H9 (cell line): Measurements from ENCODE around the gene CTIF. TPM values are rescaled to one million over a fixed set of nuclear protein-coding genes. Genes with fewer than 3 reads are reported as not detected.

Experiments
- DNase-seq: peaks from one replicate; pipeline ENCODE4 v3.0.0-alpha.2; 2017
- H2AFZ ChIP-seq: one replicate; pipeline ENCODE4 v1.6.1; 2013; ENCODE audit warnings: mild to moderate bottlenecking, low read length, control low read depth, moderate library complexity
- H2AK5ac ChIP-seq: 2 replicates; pipeline ENCODE4 v1.6.1; 2013; ENCODE audit warnings: low read length, control low read depth, mixed read lengths; ENCODE audit not compliant: insufficient read length
- H2BK120ac ChIP-seq: one replicate; pipeline ENCODE4 v1.6.1; 2013; ENCODE audit warnings: low read depth, mild to moderate bottlenecking, low read length, control low read depth, inconsistent platforms; ENCODE audit not compliant: poor library complexity, severe bottlenecking
- H2BK12ac ChIP-seq: 2 replicates; pipeline ENCODE4 v1.6.1; 2013; ENCODE audit warnings: low read length, control low read depth, mixed read lengths, low read depth; ENCODE audit not compliant: insufficient read length
- H2BK15ac ChIP-seq: 2 replicates; pipeline ENCODE4 v1.6.1; 2013; ENCODE audit warnings: low read depth, low read length, control low read depth
- H2BK20ac ChIP-seq: one replicate; pipeline ENCODE4 v1.6.1; 2013; ENCODE audit warnings: low read depth, mild to moderate bottlenecking, low read length, control low read depth, inconsistent platforms; ENCODE audit not compliant: poor library complexity, severe bottlenecking
- H2BK5ac ChIP-seq: 2 replicates; pipeline ENCODE4 v1.6.1; 2013; ENCODE audit warnings: low read length, control low read depth, mixed read lengths; ENCODE audit not compliant: insufficient read length
- H3K14ac ChIP-seq: 2 replicates; pipeline ENCODE4 v1.6.1; 2013; ENCODE audit warnings: low read length, control low read depth; ENCODE audit not compliant: insufficient read depth
- H3K18ac ChIP-seq: 2 replicates; pipeline ENCODE4 v1.6.1; 2013; ENCODE audit warnings: low read depth, mild to moderate bottlenecking, mixed read lengths, low read length, control low read depth; ENCODE audit not compliant: insufficient read length
- H3K23ac ChIP-seq: 2 replicates; pipeline ENCODE4 v1.6.1; 2013; ENCODE audit warnings: low read length, control low read depth, mixed read lengths, low read depth; ENCODE audit not compliant: insufficient read length
- H3K23me2 ChIP-seq: 2 replicates; pipeline ENCODE4 v1.6.1; 2013; ENCODE audit warnings: low read depth, mild to moderate bottlenecking, mixed read lengths, low read length, control low read depth; ENCODE audit not compliant: insufficient read length, poor library complexity, severe bottlenecking
- H3K27ac ChIP-seq: 2 replicates; pipeline ENCODE4 v1.5.1; 2013; ENCODE audit warnings: low read length, control low read depth, mixed read lengths, low read depth; ENCODE audit not compliant: insufficient read length
- H3K27me3 ChIP-seq: 2 replicates; pipeline ENCODE4 v1.6.1; 2013; ENCODE audit warnings: low read length, control low read depth, inconsistent platforms; ENCODE audit not compliant: insufficient read depth
- H3K4ac ChIP-seq: 2 replicates; pipeline ENCODE4 v1.6.1; 2013; ENCODE audit warnings: low read depth, mild to moderate bottlenecking, control low read depth, inconsistent platforms, low read length, moderate library complexity
- H3K4me1 ChIP-seq: 2 replicates; pipeline ENCODE4 v1.6.1; 2013; ENCODE audit warnings: low read length, control low read depth, inconsistent platforms; ENCODE audit not compliant: insufficient read depth
- H3K4me2 ChIP-seq: 2 replicates; pipeline ENCODE4 v1.6.1; 2013; ENCODE audit warnings: low read length, control low read depth, mixed read lengths; ENCODE audit not compliant: insufficient read length, insufficient read depth
- H3K56ac ChIP-seq: 2 replicates; pipeline ENCODE4 v1.6.1; 2013; ENCODE audit warnings: low read depth, mild to moderate bottlenecking, mixed read lengths, low read length, control low read depth; ENCODE audit not compliant: insufficient read length
- H3K79me1 ChIP-seq: 2 replicates; pipeline ENCODE4 v1.6.1; 2013; ENCODE audit warnings: low read depth, mild to moderate bottlenecking, moderate library complexity, low read length, control low read depth, inconsistent platforms; ENCODE audit not compliant: insufficient read depth, poor library complexity, severe bottlenecking
- H3K79me2 ChIP-seq: 2 replicates; pipeline ENCODE4 v1.6.1; 2013; ENCODE audit warnings: low read length, control low read depth, inconsistent platforms; ENCODE audit not compliant: insufficient read depth
- H3K9ac ChIP-seq: 2 replicates; pipeline ENCODE4 v1.6.1; 2013; ENCODE audit warnings: low read length, control low read depth, mixed read lengths; ENCODE audit not compliant: insufficient read length; ENCODE audit errors: extremely low read depth
- H3K9me3 ChIP-seq: one replicate; pipeline ENCODE4 v1.6.1; 2013; ENCODE audit warnings: low read depth, low read length, inconsistent platforms; ENCODE audit not compliant: control insufficient read depth
- H3T11ph ChIP-seq: one replicate; pipeline ENCODE4 v1.6.1; 2013; ENCODE audit warnings: mild to moderate bottlenecking, low read length, control low read depth, inconsistent platforms
- H4K20me1 ChIP-seq: one replicate; pipeline ENCODE4 v1.6.1; 2013; ENCODE audit not compliant: control insufficient read depth, insufficient read length, insufficient read depth
- H4K5ac ChIP-seq: 2 replicates; pipeline ENCODE4 v1.6.1; 2013; ENCODE audit warnings: low read depth, mild to moderate bottlenecking, mixed read lengths, low read length, control low read depth; ENCODE audit not compliant: insufficient read length
- H4K8ac ChIP-seq: replicated peaks from 2 replicates; pipeline ENCODE4 v1.6.1; 2013; ENCODE audit warnings: low read length, control low read depth, mixed read lengths, low read depth; ENCODE audit not compliant: insufficient read length
- H4K91ac ChIP-seq: 2 replicates; pipeline ENCODE4 v1.6.1; 2013; ENCODE audit warnings: low read depth, mild to moderate bottlenecking, moderate library complexity, mixed read lengths, low read length, control low read depth; ENCODE audit not compliant: insufficient read length
- H3K27ac Mint-ChIP-seq, 3 experiments: 2 replicates in 2 of 3; 3 replicates in 1 of 3; pipeline ENCODE4 v1.8.0; 2020 to 2021; ENCODE audit warnings: mixed read lengths in 3 of 3, mild to moderate bottlenecking in 1 of 3, moderate library complexity in 1 of 3
- H3K27me3 Mint-ChIP-seq: 2 replicates; pipeline ENCODE4 v1.8.0; 2021; ENCODE audit warnings: low read depth, mild to moderate bottlenecking, moderate library complexity, mixed read lengths
- H3K36me3 Mint-ChIP-seq, 3 experiments: 2 replicates in 2 of 3; 3 replicates in 1 of 3; pipeline ENCODE4 v1.8.0; 2020 to 2021; ENCODE audit warnings: low read depth in 3 of 3, mixed read lengths in 3 of 3; ENCODE audit not compliant: insufficient read depth in 1 of 3
- H3K4me1 Mint-ChIP-seq, 2 experiments: 2 replicates each; pipeline ENCODE4 v1.8.0; 2020; ENCODE audit warnings: mixed read lengths in 2 of 2
- H3K4me3 Mint-ChIP-seq, 2 experiments: 2 replicates in 1 of 2; 3 replicates in 1 of 2; pipeline ENCODE4 v1.8.0; 2020 to 2021; ENCODE audit warnings: mild to moderate bottlenecking in 2 of 2, mixed read lengths in 2 of 2, moderate library complexity in 1 of 2
- H3K9me3 Mint-ChIP-seq, 2 experiments: 2 replicates in 1 of 2; 3 replicates in 1 of 2; pipeline ENCODE4 v1.8.0; 2020; ENCODE audit warnings: mild to moderate bottlenecking in 2 of 2, mixed read lengths in 2 of 2, moderate library complexity in 1 of 2
- CTCF ChIP-seq: fragments of 200-600 bp; sonication (generic); conservative IDR thresholded peaks from 3 replicates; pipeline ENCODE4 v1.8.0; 2021; ENCODE audit warnings: antibody characterized with exemption, mild to moderate bottlenecking
- WGBS: extraction: QIAGEN DNeasy Blood & Tissue Kit; methylation state at CpG from one replicate; pipeline ENCODE4 v1.1.7; 2013; ENCODE audit warnings: missing lambda C conversion rate, low lambda C conversion rate, mixed read lengths; ENCODE audit not compliant: insufficient read length; ENCODE audit errors: extremely low coverage; 5-methylcytosine and 5-hydroxymethylcytosine counted together
- total RNA-seq: library from RNA; stranded (reverse); gene quantifications from 2 replicates; pipeline ENCODE4 v1.2.1, GENCODE V29; 2021

The CTIF gene
- total RNA-seq, 1 experiment from 2014 or later, result 15.8 TPM

DNA sequence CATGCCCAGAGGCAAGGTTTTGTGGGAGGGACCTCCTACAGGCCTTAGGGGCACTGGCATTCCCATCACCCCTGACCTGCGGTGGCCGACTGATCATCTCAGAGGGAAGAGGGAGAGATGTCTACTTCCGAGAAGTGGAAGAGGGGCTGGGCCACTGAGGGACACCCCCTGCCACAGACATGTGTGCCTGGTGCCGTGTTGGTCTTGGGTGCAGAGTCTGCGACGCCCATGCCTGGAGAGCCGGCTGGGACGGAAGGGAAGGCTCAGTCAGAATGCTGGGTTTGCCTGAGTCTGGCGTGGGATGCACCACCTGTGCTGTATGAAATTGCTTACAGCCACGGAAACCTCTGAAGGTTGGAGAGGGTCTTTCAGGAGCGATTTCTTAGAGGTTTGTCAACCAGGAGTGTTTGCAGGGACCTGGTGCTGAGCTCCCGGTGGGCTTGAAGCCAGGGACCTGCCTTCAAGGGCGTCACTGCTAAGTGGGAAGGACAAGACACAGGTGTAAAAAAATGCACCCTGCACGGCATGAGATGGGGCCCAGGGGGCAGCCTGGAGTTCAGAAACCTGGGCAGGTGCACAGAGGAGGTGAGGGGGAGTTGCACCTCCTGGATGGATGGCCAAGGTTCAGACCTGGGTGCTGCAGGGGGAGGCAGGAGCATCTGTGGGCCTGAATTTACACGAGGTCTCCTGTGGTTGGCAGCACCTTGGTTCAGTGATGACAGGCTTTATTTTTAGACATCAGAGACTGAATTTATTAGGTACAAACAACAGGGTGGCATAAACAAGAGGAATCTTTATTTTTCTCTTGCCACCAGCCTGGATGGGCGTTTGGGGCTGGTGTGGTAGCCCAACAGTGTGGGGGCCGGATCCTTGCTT, 100.3 kb downstream of the CTIF start:
- DNase-seq, result no peak
- H3K4ac ChIP-seq, result no peak overlapping the region
- H3K27ac ChIP-seq, result no peak overlapping the region
- H3K79me2 ChIP-seq, result no peaks in the 10 kb centered on the region
- no peaks in the 10 kb centered on the region for H3K27me3 ChIP-seq
- no peak overlapping the region for H3K9ac ChIP-seq
- no peaks in the 10 kb centered on the region for H3K9me3 ChIP-seq
- peaks cover 6 to 7% (median 6%) of the 10 kb centered on the region in 3 experiments; a peak in 5 of 7 replicates for H3K36me3 Mint-ChIP-seq
- H4K8ac ChIP-seq, result no peak overlapping the region
- H2AK5ac ChIP-seq, result no peak overlapping the region
- no peaks in the 10 kb centered on the region for H4K20me1 ChIP-seq
- H3K14ac ChIP-seq, result no peak overlapping the region
- no peaks in the 10 kb centered on the region for H3K79me1 ChIP-seq
- no peak overlapping the region for H2BK20ac ChIP-seq
- peaks cover 0 to 5% of the 10 kb centered on the region in 2 experiments; a peak in 2 of 5 replicates for H3K9me3 Mint-ChIP-seq
- H2BK15ac ChIP-seq, result no peak overlapping the region
- no peaks in the 10 kb centered on the region for H3K27me3 Mint-ChIP-seq
- WGBS, result no CpG with 5 or more reads among the region's 17 CpGs
- H3K56ac ChIP-seq, result no peak overlapping the region
- no peak overlapping the region for H4K5ac ChIP-seq
- no peak overlapping the region for H2BK120ac ChIP-seq
- no peak overlapping the region for H2BK12ac ChIP-seq
- no peak overlapping the region for H2AFZ ChIP-seq
- H4K91ac ChIP-seq, result no peak overlapping the region
- H3K18ac ChIP-seq, result no peak overlapping the region
- no peak overlapping the region for H3K4me3 Mint-ChIP-seq
- TF ChIP-seq CTCF, result no peak; the same call in 2 of the 3 replicates
- no peak overlapping the region for H3K4me2 ChIP-seq
- no peaks in the 10 kb centered on the region for H3K23me2 ChIP-seq
- peaks cover 6 to 10% of the 10 kb centered on the region in 2 experiments for H3K4me1 Mint-ChIP-seq
- peaks cover 4% of the 10 kb centered on the region; the same call in 1 of the 2 replicates for H3K4me1 ChIP-seq
- H3K23ac ChIP-seq, result no peak overlapping the region
- H3K27ac Mint-ChIP-seq, result peak overlapping the region in 1 of 3 experiments; percentile 25; a peak in 2 of 7 replicates
- no peak overlapping the region for H3T11ph ChIP-seq
- H2BK5ac ChIP-seq, result no peak overlapping the region
